COLO668 (cell line): ENCODE results near the gene DSTN.
A peak's percentile ranks its signal among the peaks of the same experiment; 100 is the strongest.

ENCODE experiments used
- DNase-seq: peaks from one replicate; lab custom pipeline; 2025; ENCODE audit not compliant: unreplicated experiment; lab: John Stamatoyannopoulos, UW

The DSTN gene

DNA sequence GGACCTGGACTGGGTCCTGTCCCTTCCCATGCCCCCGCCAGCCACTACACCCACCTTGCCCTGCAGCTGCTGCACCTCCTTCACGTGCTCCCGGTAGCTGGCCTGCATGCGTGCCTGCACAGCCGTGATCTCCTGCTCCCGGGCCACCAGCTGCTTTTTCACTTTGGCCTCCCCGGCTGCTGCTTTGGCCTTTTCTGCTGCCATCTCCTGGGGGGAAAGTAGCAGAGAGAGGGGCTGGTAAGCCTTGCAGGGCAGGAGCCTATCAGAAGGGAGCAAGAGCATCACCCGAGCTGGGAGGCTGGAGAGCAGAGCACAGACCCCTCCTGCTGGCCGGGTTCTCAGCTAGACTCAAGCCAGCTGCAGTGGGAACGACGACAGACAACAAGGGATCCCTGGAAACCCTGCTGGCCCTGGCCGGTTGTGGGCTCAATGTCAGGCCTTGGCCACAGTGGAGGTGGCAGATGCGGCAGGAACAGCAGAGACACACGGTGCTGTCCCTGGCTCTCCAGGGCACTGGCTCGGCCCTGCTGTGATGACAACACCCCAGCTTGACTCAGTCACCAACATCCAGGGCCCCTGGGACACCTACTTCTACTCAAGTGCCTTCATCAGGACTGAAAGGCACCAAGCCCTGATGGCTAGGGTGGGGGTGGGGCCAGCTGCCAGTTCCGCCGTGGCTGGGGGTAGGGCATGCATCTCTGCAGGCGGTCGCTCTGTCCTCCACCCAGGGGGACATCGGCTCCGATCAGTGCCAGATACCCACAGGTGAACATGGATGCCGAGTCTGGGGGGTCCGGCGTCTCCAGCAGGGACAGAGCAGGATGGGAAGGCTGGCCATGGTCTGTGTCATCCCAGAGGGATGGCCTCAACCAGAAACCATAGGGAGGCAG lies 66.9 kb downstream of the DSTN start:
- DNase-seq = no peak

DNA sequence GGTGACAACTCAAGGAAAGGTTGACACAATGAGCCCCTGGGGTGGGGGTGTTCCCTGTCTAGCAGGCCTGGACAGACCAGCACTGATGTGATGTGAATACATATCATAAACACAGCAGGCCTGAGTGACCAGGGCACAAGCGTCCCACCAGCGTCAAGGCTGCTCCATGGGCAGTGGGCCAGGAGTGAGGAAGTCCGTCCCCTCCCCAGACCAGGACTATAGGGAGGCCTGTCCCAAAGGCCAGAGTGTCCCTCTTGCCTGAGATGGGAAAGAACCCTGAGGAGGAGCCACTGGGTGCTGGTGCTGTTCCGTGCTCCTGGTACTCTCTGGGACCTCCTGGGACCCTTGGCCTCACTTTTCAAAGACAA lies 67.5 kb downstream of the DSTN start:
- DNase-seq = no peak

DNA sequence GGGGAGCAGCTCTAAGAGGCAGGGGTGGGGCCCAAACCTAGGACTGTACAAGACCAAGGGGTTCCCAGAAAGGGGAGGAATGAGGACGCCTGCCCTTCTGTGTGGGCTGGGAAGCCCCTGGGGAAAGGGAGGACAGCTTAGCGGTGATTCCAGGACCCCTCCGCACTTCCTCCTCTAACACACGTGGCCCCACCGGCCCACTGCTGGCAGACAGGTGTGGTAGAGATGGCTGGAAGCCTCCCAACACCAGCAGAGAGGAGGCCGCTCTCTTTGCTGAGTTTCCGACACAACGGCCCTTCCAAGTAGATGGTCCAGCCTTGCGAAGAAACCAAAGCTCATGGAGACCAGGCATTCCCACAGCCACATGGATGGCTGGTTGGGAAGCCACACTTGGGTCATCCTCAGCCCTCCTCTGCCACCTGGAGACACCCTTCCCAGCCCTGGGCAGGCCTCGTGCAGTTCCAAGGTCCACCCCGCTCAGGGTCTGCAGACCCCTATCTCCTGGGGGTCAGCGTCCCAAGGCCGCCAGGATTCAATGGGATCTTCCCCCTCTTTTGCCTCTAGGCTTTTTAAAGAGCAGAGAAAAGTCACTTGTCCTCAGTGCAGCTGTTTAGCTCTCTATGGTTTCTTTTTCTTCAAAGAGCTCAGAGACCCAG lies 68.2 kb downstream of the DSTN start:
- no peak for DNase-seq

DNA sequence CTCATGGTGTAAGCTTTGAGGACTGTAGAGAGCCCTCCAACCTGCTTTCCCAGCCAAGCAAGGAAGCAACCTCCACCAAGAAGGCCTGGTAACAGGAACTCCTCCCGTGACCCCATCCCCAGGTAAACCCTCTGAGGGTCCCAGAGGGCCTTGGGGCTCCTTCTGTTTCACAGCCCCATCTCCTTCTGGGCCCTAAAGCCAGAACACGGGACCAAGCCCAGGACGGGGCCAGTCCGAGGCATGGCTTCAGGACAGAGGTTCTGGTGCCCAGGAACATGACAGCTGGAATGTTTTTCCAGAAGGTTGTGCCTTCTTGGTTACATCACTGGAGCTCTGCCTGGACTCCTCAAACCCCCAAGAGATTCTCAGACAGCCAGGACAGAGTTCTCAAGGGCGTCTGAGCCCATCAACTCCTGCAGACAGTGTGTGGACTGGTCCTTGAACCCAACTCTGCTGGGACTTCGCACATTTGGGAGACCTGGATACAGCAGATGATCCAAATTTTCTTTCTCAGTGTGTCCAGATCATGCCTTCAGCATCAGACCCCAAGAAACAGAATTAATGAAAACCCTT lies 69.0 kb downstream of the DSTN start:
- no peak for DNase-seq

DNA sequence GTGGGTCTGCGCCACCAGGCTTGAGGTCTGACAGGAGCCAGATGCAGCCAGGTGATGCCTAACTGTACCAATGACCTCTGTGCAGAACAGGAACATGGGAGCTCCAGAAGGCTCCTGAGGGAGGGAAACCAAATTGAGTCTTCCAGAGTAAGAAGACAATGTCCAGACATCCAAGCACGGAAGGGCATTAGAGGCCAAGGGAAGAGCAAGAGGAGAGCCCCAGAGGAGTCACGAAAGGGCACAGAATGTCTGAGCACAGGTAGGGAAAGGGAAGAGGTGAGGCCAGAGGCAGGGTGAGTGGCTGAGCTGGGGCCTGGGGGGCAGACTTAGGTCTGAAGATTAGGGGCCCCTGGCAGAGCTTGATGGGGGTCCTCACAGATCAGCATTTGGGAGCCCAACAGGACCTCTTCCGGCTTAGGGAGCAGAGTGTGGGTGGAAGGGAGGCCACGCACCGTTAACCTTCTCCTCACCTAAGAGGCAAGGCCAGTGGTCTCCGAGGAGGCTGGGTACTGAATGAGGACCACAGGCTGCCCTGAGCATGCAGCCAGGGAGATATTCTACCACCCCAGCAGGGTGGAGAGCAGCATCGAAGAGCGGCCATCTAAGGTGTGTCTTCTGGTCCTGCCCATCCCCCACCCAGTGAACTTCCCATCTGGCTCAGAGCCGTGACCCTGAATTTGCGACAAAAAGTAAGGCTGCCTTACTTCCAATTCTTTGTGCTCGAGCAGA lies 70.4 kb downstream of the DSTN start:
- no peak for DNase-seq

DNA sequence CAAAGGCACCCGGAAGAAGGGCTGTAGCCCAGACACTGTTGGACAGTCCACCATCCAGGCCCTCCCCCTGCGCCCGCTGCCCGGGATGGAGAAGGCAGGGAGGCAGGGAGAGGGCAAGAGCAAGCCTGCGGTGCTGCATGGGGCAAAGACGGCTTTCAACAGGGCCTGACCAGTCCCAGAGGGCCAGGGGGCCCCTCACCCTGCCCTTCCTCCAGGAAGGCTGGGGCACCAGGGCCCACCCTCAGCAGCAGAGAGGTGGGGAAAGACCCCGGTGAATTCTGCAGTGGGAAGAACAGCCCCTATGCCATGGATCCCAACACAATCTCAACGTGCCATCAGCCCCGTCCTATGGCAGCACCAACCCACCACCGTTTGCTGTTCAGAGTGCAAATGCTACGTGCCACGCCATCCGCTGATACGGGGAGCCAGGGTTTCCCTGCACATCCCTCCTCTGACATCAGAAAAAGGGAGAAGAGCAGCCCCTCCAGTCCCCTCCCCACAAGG lies 71.1 kb downstream of the DSTN start:
- no peak for DNase-seq

DNA sequence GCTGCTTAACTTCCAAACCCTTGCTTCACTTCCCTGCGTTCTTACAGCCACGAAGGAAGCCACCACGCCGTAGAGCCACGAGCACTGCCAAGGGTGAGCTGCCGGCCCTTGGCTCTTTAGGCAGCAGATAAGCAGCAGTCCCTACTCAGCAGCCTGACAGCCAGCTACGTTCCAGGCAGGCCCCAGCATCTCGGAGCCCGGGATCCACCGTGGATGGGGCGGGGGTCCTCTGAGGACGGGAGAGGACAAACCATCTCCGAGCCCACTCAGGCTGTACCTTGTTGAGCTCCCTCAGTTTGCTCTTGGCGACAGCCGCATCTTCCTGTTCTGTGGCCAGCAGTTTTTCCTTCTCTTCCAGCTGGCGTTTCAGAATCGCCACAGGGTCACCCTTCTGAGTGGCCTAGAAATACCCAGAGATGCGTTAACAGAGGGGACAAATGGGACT lies 71.7 kb downstream of the DSTN start:
- no peak for DNase-seq

DNA sequence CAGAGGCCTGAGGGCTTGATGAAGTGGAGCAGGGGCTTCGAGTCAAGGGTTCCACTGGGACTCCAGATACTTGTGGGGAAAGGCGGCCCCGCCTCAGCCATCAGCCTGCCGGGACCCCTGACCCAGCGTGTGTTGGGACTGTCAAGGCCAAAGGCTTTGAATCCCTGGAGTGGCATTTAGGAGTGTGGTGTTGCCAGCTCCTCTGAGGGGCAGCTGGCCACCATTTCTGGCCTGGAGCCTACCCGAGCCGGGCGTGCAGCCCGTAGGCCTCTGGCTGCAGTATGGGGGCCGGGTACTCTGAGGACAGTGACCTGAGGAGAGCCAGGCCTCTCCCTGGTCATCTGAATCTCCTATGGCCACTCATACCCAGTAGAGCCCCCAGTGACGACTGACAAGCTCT lies 72.1 kb downstream of the DSTN start:
- no peak for DNase-seq

DNA sequence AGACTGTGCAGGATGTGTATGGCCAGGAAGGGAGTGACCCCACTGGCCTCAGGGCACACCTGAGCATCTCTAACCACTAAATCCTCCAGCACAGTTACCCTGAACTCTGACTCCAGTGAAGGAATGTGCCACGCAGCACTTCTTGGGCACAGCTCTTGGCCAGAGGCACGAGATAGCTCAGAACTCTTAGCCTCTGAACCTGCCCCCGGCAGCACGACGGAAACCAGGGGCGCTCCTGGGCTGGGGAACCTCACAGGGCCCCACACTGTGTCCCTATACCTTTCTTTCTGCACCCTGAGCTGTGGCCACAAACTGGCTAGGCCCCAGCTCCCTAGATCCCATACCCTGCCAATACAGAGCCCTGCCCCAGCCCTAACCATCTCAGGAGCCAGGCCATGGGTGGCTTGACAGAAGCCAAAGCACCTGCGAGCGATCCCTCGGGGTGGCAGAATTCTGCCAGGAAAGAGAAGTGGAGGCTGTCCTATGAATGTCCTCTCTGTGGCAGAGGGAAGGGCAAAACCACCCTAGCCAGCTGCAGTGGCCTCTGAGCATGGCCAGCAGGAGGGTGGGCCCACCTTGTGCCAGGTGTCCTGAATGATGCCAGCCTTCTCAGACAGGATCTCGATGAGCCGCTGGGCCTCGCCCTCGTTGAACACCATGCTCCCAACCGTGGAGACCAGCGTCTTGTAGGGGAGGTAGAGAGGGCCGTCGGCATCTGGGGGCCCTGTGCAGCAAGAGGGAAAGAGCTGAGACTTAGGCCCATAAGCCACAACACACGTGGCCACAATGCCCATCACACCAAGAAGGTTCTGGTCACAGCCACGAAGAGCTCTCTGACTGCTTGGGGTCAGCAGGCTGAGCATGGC lies 72.8 kb downstream of the DSTN start:
- DNase-seq = no peak

DNA sequence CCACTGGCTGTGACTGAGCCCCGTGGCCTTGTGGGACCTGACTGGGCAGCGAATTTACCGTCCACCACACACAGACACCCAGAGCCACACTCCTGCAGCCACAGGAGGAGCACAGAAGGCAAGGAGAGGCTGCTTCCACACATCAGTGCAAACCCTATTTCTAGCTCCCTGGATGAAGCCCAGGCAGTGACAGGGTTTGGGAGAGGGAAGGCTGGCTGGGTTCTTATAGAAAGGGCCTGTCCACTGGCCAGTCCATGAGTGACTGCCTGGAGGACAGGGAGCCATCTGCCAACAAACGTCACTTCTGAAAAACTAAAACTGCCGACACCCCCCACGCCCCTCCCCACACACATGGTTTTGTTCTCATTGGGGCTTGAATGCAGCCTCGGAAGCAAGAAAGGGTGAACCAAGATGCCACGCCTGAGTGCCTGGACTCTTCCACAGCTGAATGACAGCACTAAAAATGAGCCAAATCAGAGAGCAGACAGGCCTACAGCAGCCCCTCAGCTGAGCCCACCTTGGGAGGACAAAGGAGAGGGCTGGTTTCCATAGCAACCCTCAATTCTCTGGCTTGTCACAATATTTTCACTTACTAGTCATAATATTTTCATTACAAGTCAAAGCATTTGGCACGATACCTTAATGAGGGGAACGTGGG lies 73.8 kb downstream of the DSTN start:
- no peak for DNase-seq

DNA sequence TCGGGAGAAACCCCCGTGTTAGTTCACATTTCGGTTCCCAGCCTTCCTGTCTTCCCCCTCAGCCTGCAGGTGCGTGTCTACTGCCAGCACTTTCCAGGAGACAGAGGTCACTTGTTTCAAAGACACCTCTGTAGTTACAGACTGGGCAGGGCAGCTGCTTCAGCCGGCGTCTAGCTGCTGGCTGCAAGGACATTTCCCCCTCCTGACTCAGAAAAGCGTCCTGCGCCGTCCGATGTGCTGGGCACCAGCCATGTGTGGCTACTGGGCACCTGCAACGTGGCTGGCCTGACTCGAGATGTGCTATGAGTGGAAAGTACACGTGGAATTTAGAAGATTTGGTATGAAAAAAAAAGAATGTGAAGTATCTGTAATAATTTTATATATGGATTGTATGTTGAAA lies 74.6 kb downstream of the DSTN start:
- DNase-seq = no peak

DNA sequence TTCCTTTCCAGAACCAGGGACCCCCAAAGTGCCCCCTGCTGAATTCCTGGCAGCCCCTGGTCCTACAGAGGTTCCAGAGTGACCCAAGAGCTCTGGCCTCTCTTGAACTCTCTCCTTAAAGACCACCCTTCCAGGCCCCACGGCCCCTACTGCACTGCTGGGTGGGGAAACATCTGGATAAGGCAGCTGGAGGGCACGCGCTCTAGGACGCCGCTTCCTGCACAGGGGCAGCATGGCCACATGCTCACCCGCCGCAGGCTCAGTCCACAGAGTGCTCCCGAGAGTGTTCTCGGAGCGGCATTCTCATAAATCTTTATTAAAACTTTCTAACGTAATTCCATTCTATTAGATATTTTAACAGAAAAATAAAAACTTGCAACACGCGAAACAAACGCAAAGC lies 75.1 kb downstream of the DSTN start:
- no peak for DNase-seq

DNA sequence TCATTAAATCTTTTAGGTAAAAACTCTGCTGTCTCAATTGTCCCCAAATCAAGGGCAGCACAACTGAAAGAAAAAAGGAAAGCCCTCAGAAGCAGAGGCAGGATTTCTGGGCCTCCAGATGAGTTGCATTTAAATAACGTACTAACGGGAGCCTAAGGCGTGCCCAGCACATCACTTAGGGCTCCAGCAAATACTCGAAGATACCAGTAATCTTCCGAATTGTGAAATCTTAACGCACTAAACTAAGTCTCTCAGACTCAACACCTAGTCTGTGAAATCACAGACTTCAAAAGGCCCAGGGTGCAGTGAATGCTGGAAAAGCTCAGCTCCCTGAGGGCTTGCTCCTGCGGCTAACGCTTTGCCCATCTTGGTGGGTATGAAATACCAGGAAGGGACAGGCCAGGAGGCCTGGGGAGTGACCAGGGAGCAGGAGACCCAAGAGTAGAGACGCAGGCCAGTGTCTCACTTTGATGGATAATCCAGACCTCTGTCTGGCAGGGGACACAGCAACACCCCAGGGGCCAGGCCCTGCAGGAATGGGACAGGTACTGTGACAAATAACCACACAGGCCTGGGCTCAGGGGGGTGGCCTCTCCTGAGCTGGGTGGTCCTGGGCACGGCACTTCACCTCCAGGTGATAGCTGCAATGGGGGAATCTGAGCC lies 75.8 kb downstream of the DSTN start:
- no peak for DNase-seq

DNA sequence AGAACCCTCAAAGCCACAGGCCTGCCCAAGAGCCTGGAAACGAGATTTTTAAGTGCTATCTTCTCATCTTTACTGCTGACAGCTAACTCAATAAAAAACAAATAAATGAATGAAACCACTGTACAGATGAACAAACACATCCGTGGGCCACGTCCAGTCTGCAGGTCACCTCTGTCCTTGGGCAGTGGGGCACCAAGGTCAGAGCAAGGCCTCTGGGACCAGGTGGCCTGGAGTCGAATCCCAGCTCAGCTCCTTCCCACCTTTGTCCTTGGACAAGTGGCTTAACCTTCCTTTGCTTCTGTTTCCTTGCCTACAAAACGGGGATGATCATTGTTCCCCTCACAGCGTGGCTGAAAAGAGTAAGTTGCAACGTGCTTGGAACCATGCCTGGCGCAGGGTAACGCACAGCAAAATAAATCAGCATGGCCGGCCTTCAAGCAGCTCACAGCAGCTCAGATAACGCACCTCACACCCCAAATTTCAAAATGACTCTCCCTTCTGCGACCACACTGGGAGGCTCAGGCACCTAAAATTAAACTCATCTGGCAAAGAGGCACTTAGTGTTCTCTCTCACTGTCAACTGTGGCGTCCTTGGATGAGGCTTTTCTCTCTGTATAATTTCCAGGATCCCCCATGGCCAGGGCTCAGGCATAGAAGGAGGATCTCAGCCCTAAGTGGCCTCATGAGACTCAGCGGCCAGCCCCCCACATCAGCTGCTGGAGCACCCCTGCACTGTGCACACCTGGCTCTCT lies 76.5 kb downstream of the DSTN start:
- peak; percentile 47 for DNase-seq

DNA sequence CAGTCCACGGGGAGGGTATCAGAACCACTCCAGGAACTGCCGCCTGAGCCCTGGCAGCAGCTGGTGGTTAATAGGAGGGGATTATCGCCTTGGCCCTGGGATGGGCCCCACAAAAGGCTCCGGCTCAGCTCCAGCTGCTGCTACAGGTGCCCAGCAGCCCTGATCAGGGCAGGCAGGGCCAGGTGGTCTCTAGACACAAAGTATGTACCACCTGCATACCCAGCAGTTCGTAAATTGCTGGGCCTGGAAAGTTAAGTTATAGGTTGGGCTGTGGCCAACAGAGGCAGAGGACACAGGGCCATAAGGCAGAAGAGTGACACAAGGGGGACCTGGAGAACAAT lies 77.1 kb downstream of the DSTN start:
- DNase-seq = peak; percentile 75

DNA sequence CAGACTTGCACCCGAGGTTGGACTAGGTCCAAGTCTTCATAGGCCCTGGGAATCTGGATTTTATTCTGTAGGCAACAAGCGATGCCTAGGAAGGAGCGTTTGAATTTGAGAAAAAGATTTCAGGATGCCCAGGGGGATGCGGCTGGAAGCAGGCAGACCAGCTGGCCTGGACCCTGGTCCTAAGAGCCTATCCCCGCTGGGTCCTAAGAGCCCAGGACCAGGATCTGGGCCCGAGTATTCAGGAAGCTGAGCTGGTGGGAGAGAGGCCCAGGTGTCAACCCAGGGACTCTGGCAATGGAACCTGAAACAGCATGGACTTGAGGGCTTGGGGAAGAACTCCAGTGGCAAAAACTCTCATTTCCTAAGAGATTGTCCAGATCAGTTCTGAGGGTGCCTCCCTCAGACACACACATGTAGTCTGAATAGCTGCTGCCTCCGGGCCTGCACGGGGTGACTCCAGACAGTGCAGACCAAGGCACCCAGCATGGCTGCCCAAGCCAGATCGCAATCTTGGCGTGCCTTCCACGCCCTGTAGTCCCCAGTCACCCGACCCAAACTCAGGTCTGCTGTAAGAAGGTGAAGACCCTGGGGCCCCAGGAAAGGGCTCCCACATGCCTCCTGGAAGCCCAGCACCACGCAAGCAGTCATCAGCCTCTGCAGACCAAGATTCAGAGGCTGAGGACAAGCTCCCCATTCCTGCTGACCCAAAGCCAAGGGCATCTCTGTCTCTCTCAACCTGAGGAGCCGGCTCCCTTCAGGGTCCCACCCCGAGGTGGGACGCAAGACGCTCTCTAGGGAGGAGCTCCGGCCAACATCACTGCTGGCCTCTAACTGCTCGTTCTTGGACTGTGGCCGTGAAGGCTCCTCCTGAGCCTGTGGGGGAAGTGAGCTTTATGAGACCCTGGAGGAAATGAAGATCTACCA lies 77.8 kb downstream of the DSTN start:
- no peak for DNase-seq

DNA sequence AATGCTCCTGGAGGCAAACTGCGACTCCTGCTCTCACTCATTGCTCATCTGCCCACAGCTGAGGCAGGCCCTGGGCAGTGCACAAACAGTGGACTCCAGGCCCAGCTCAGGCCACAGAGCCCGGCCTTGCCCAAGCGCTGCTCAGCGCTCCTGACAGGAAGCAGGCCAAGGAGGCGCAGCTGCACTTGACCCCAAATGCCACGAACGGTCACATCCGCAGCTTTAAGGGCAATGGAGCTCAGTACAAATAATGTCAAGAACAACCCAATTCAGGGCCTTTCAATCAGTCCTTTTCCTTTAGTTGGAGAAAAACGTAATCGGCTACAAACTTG lies 78.4 kb downstream of the DSTN start:
- no peak for DNase-seq
